Neural cell (in vitro differentiated cells): ENCODE measurements around the gene SLAMF9. TPM values are rescaled to one million over a fixed set of nuclear protein-coding genes. Genes with fewer than 3 reads are reported as not detected.

ENCODE experiments used
- H2AFZ ChIP-seq: fragments of 200-600, 300-800 bp; sonication (generic), shearing (Covaris generic); 2 replicates; pipeline ENCODE4 v1.6.0; 2014; ENCODE audit warnings: low read depth, mild to moderate bottlenecking, antibody characterized with exemption, low read length, moderate library complexity
- H3F3A ChIP-seq: fragments of 200-600 bp; shearing (Covaris generic); 2 replicates; pipeline ENCODE4 v1.6.1; 2016; ENCODE audit warnings: mild to moderate bottlenecking, moderate library complexity, mixed read lengths, antibody characterized with exemption, low read length; ENCODE audit not compliant: insufficient read depth, poor library complexity, severe bottlenecking
- H3K27ac ChIP-seq: fragments of 200-600, 300-800 bp; sonication (generic), shearing (Covaris generic); 2 replicates; pipeline ENCODE4 v1.5.1; 2014; ENCODE audit warnings: mild to moderate bottlenecking, low read length, moderate library complexity
- H3K27me3 ChIP-seq: fragments of 300-800, 200-600 bp; sonication (generic), shearing (Covaris generic); 2 replicates; pipeline ENCODE4 v1.6.0; 2014; ENCODE audit warnings: mild to moderate bottlenecking, low read depth, low read length, moderate library complexity; ENCODE audit not compliant: insufficient read depth
- H3K36me3 ChIP-seq: fragments of 300-800, 200-600 bp; sonication (generic), shearing (Covaris generic); 2 replicates; pipeline ENCODE4 v1.5.1; 2014; ENCODE audit warnings: mild to moderate bottlenecking, antibody characterized with exemption, low read length, moderate library complexity; ENCODE audit not compliant: insufficient read depth
- H3K4me2 ChIP-seq: fragments of 300-800, 200-600 bp; sonication (generic), shearing (Covaris generic); 2 replicates; pipeline ENCODE4 v1.6.0; 2014; ENCODE audit warnings: mild to moderate bottlenecking, low read length
- H3K4me3 ChIP-seq: fragments of 300-800, 200-600 bp; sonication (generic), shearing (Covaris generic); 2 replicates; pipeline ENCODE4 v1.5.1; 2014; ENCODE audit warnings: mild to moderate bottlenecking, low read length, moderate library complexity
- H3K79me2 ChIP-seq: fragments of 200-600 bp; shearing (Covaris generic); replicated peaks from 2 replicates; pipeline ENCODE4 v1.6.0; 2014; ENCODE audit warnings: mild to moderate bottlenecking, low read length, moderate library complexity; ENCODE audit not compliant: insufficient read depth
- H3K9ac ChIP-seq: fragments of 300-800, 200-600 bp; sonication (generic), shearing (Covaris generic); 2 replicates; pipeline ENCODE4 v1.6.1; 2016; ENCODE audit warnings: mild to moderate bottlenecking, low read length, mixed read lengths
- H3K9me2 ChIP-seq: fragments of 200-600 bp; shearing (Covaris generic); 2 replicates; pipeline ENCODE4 v1.6.1; 2016; ENCODE audit warnings: mild to moderate bottlenecking, low read length, mixed read lengths; ENCODE audit not compliant: insufficient read depth
- H3K9me3 ChIP-seq: fragments of 200-600, 300-800 bp; sonication (generic), shearing (Covaris generic); 2 replicates; pipeline ENCODE4 v1.6.1; 2016; ENCODE audit warnings: mild to moderate bottlenecking, mixed run types, low read length, moderate library complexity, mixed read lengths
- H4K20me1 ChIP-seq: fragments of 200-600 bp; shearing (Covaris generic); 2 replicates; pipeline ENCODE4 v1.6.1; 2016; ENCODE audit warnings: mild to moderate bottlenecking, mixed run types; ENCODE audit not compliant: insufficient read depth
- EP300 ChIP-seq: fragments of 450-650 bp; conservative IDR thresholded peaks from 2 replicates; pipeline ENCODE4 v1.6.1; 2014; ENCODE audit warnings: antibody characterized with exemption, mild to moderate bottlenecking, moderate library complexity; ENCODE audit not compliant: poor library complexity, severe bottlenecking
- EZH2 ChIP-seq: fragments of 200-600, 300-800 bp; shearing (Covaris generic), sonication (generic); IDR thresholded peaks from 2 replicates; pipeline ENCODE4 v1.6.1; 2014; ENCODE audit warnings: antibody characterized with exemption, low read length, borderline replicate concordance, mild to moderate bottlenecking; ENCODE audit not compliant: insufficient read depth, poor library complexity, severe bottlenecking
- MXI1 ChIP-seq: fragments of 450-650 bp; conservative IDR thresholded peaks from 2 replicates; pipeline ENCODE4 v1.6.1; 2014; ENCODE audit warnings: antibody characterized with exemption, mild to moderate bottlenecking; ENCODE audit not compliant: poor library complexity, severe bottlenecking
- POLR2AphosphoS5 ChIP-seq: IDR thresholded peaks from 2 replicates; pipeline ENCODE4 v1.6.1; 2012
- RAD21 ChIP-seq: fragments of 450-650 bp; conservative IDR thresholded peaks from 2 replicates; pipeline ENCODE4 v1.6.1; 2014; ENCODE audit warnings: antibody characterized with exemption, mild to moderate bottlenecking, moderate library complexity
- REST ChIP-seq: IDR thresholded peaks from 2 replicates; pipeline ENCODE4 v1.6.1; 2012; ENCODE audit warnings: borderline replicate concordance
- SMC3 ChIP-seq: fragments of 450-650 bp; conservative IDR thresholded peaks from 2 replicates; pipeline ENCODE4 v1.6.1; 2014; ENCODE audit warnings: antibody characterized with exemption, mild to moderate bottlenecking, moderate library complexity; ENCODE audit not compliant: poor library complexity
- TAF1 ChIP-seq: IDR thresholded peaks from 2 replicates; pipeline ENCODE4 v1.6.1; 2012; ENCODE audit warnings: low read depth
- polyA plus RNA-seq: library from polyadenylated mRNA; depleted of rRNA; stranded (reverse); fragments of >200 nt; gene quantifications from 2 replicates; pipeline ENCODE4 v1.2.3, GENCODE V29; 2014
- TF ChIP-seq, protein P1 (sequence below): fragments of 450-650 bp; IDR thresholded peaks from 2 replicates; pipeline ENCODE4 v1.5.1; 2014; ENCODE audit warnings: antibody characterized with exemption, mild to moderate bottlenecking, moderate library complexity; ENCODE audit not compliant: poor library complexity, severe bottlenecking

The SLAMF9 gene
- polyA plus RNA-seq, 1 donor from 2014 or later: not detected

DNA sequence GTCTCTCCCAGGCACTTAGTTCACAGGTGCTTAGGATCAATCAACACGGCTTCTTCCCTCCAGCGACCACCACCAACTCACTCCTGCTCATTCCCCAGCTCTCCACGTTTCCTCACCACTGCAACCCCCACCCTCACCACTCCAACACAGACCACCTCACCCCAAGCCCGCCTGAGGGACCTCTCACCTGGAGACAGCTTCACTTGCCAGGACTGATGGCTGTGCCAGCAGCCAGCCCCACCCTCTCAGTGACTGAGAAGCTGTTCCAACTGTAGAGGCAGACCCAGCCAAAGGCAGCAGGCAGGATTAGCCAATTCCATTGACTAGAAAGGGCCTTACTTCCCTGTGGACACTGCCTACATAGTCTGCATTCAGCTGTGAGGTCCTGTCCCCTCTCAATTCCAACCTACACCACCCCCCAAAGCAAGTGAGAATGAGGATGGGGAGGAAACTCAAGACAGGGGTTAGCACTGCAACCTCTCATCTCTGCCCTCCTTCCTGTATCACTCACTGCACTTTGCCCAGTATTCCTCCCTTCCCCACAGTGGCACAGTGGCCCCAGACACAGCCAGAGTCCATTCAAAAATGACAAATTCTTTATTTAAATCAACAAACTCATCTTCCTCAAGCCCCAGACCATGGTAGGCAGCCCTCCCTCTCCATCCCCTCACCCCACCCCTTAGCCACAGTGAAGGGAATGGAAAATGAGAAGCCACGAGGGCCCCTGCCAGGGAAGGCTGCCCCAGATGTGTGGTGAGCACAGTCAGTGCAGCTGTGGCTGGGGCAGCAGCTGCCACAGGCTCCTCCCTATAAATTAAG, 36.3 kb downstream of the SLAMF9 start:
- Histone ChIP-seq H3K4me2 (no peak overlapping the region), H3K4me3 (no peak overlapping the region), H3K9me2 (no peaks in the 10 kb centered on the region), H3K36me3 (no peaks in the 10 kb centered on the region), H4K20me1 (no peaks in the 10 kb centered on the region), H3F3A (no peaks in the 10 kb centered on the region), H3K27ac (no peak overlapping the region), H3K79me2 (no peaks in the 10 kb centered on the region), H3K27me3 (no peaks in the 10 kb centered on the region), H3K9ac (no peak overlapping the region), H3K9me3 (no peaks in the 10 kb centered on the region), H2AFZ (no peak overlapping the region)
- no peak for TF ChIP-seq EZH2
- no peak for TF ChIP-seq SMC3
- no peak for TF ChIP-seq MXI1
- no peak for TF ChIP-seq REST
- no peak for TF ChIP-seq TAF1
- no peak for TF ChIP-seq POLR2AphosphoS5
- TF ChIP-seq, protein P1, sequence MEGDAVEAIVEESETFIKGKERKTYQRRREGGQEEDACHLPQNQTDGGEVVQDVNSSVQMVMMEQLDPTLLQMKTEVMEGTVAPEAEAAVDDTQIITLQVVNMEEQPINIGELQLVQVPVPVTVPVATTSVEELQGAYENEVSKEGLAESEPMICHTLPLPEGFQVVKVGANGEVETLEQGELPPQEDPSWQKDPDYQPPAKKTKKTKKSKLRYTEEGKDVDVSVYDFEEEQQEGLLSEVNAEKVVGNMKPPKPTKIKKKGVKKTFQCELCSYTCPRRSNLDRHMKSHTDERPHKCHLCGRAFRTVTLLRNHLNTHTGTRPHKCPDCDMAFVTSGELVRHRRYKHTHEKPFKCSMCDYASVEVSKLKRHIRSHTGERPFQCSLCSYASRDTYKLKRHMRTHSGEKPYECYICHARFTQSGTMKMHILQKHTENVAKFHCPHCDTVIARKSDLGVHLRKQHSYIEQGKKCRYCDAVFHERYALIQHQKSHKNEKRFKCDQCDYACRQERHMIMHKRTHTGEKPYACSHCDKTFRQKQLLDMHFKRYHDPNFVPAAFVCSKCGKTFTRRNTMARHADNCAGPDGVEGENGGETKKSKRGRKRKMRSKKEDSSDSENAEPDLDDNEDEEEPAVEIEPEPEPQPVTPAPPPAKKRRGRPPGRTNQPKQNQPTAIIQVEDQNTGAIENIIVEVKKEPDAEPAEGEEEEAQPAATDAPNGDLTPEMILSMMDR: no peak
- no peak for TF ChIP-seq RAD21
- no peak for TF ChIP-seq EP300

- Histone ChIP-seq H3K36me3 (no peaks in the 10 kb centered on the region), H3K9me3 (no peaks in the 10 kb centered on the region), H3K4me3 (no peak overlapping the region), H3K9ac (no peak overlapping the region), H3K27ac (no peak overlapping the region), H3K4me2 (no peak overlapping the region), H2AFZ (no peak overlapping the region), H3K27me3 (no peaks in the 10 kb centered on the region), H3K79me2 (no peaks in the 10 kb centered on the region), H4K20me1 (no peaks in the 10 kb centered on the region), H3K9me2 (no peaks in the 10 kb centered on the region), H3F3A (no peaks in the 10 kb centered on the region)
- TF ChIP-seq REST (no peak), EZH2 (no peak), POLR2AphosphoS5 (no peak), MXI1 (no peak), EP300 (no peak), SMC3 (no peak), RAD21 (no peak), TAF1 (no peak)
- TF ChIP-seq, protein P1: no peak
Measured at GRCh38 chr1:159916242-159917051, 37.6 kb downstream of the SLAMF9 start.
